Choroid plexus epithelial cell (primary cell): ENCODE measurements around the gene WDR91.

Source experiments
- DNase-seq: peaks from one replicate; pipeline ENCODE4 v3.0.0-alpha.2; 2010; ENCODE audit warnings: low read depth
- H3K4me3 ChIP-seq: 2 replicates; pipeline ENCODE4 v1.5.1; 2011; ENCODE audit warnings: low read depth, mild to moderate bottlenecking, control low read depth, low read length, moderate library complexity
- CTCF ChIP-seq: conservative IDR thresholded peaks from 2 replicates; pipeline ENCODE4 v1.5.1; 2011; ENCODE audit warnings: low read depth, mild to moderate bottlenecking, control low read depth, inconsistent platforms, low read length, moderate library complexity

Gene WDR91

GRCh38 chr7:135185471-135186260 lies 25.7 kb downstream of the WDR91 start:
- DNase-seq = no peak
- no peak overlapping the region for H3K4me3 ChIP-seq
- no peak for TF ChIP-seq CTCF

GRCh38 chr7:135184254-135184841 lies 27.0 kb downstream of the WDR91 start:
- no peak for DNase-seq
- H3K4me3 ChIP-seq = no peak overlapping the region
- no peak for TF ChIP-seq CTCF

- no peak for DNase-seq
- TF ChIP-seq CTCF = no peak
- no peak overlapping the region for H3K4me3 ChIP-seq
Observed at GRCh38 chr7:135183478-135183877, 27.8 kb downstream of the WDR91 start.

- no peak for TF ChIP-seq CTCF
- no peak overlapping the region for H3K4me3 ChIP-seq
- DNase-seq = no peak
Observed at GRCh38 chr7:135181929-135182678, 29.2 kb downstream of the WDR91 start.

GRCh38 chr7:135181261-135181928 lies 29.9 kb downstream of the WDR91 start:
- TF ChIP-seq CTCF = no peak
- DNase-seq = no peak
- H3K4me3 ChIP-seq = no peak overlapping the region

- DNase-seq = no peak
- TF ChIP-seq CTCF = no peak
- H3K4me3 ChIP-seq = no peak overlapping the region
Observed at GRCh38 chr7:135180122-135180521, 31.2 kb downstream of the WDR91 start.
